HG02610 (cell line): ENCODE data around the gene SSRP1.

Experiments used
- ATAC-seq: cut with Tn5 transposase; IDR thresholded peaks from one replicate; pipeline ENCODE4 v1.9.1; 2021; ENCODE audit warnings: mild to moderate bottlenecking, moderate library complexity; ENCODE audit not compliant: unreplicated experiment

SSRP1 gene

GRCh38 chr11:57359896-57360690 is 24.4 kb upstream of the SSRP1 start:
- no peak for ATAC-seq

- ATAC-seq = no peak
These were observed 23.7 kb upstream of the SSRP1 start for GRCh38 chr11:57359396-57359795.

DNA sequence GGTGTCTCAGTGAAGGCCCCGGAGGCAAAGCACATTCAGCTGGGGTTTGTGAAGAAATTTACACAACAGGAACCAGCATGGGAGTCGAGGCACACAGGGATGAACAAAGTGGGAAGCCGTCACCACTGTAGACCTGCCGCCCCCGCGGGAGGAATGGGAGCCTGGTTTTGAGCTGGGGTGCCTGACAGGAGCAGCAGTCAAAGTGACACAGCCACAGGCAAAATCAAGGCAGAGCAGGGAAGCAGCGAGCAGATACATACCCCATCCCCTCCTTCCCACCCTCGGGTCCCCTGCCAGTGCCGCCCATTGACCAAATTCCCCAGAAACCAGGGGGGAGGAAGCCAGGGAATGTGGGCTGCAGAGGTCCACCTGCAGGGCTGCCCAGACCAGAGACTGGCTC is 23.3 kb upstream of the SSRP1 start:
- ATAC-seq = no peak

- no peak for ATAC-seq
These were observed 22.9 kb upstream of the SSRP1 start for GRCh38 chr11:57358543-57358961.

- no peak for ATAC-seq
These were observed 22.2 kb upstream of the SSRP1 start for GRCh38 chr11:57357856-57358255.

GRCh38 chr11:57357310-57357709 is 21.6 kb upstream of the SSRP1 start:
- ATAC-seq = no peak

DNA sequence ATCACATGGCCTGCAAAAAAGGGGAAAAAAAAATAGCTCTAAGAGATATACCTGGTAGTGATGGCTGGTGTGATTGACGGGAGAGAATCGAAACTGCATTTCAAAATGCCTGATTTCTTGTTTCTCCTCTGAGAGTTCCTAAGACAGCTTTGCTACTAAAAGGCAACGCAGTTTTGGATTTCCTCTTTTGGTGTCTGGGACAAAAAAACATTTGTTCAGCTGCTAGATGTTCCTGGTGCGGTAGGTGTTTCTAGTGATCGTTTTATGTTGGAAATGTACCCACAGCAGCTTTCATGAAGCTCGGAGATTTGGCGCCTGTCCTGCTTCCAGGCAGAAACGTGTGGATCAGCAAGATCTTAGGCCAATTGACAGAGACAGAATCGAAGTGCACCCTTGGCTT is 20.6 kb upstream of the SSRP1 start:
- ATAC-seq = no peak

DNA sequence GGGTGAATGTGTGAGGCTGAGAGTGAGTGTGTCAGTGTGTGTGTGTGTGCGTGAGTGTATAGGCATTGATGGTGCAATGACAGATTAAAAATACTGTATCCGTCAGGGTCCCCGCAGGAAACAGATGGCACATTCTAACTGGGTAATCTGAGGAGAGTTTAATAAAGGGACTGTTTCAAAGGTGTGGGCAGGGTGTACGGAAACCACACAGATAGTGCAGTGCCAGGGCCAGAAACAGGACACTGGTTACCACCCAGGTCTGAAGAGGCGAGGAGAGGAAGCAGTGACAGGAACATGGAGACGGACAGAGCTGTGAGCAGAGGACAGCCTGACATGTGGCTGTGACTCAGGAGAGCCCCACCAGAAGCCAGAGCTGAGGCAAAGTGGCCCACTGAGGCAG is 19.0 kb upstream of the SSRP1 start:
- no peak for ATAC-seq

DNA sequence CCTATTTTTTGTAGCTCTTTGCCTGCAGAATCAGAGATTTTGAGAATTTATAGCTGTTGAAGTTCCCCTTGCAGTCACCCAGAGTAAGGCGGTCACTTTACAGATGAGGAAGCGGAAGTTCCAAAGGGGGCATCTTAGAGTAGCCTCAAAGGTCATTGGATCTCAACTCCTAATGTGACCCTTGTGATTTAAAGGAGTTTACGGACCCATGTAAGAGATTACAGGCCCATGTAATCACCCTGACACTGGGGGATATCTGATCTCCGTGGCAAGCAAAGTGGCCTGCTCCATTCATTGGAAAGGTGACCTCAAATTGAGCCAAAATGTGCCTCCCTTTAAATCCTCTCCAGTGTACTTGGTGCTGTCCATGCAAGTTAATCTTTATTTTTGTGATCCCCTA is 18.2 kb upstream of the SSRP1 start:
- ATAC-seq = no peak

GRCh38 chr11:57353446-57353845 is 17.8 kb upstream of the SSRP1 start:
- ATAC-seq = no peak

DNA sequence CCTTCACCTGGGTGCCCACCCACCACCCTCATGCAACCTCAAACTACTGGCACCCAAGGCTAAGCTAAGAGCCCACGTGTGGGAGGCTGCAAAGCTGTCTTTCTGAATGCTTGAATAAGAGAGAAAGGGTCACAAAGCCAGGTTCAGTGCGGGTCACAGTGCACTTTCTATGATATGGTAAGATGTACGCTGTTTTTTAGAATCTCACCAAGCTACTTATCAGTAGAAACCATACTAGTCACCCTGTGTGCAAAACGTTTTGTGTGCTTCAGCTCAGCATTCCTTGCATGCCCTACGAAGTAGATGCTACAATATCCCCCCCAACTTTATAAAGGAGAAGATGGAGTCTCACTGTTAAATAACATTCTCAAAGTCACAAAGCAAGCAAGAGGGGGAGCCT is 17.3 kb upstream of the SSRP1 start:
- no peak for ATAC-seq

GRCh38 chr11:57349491-57350274 is 14.0 kb upstream of the SSRP1 start:
- ATAC-seq = no peak

DNA sequence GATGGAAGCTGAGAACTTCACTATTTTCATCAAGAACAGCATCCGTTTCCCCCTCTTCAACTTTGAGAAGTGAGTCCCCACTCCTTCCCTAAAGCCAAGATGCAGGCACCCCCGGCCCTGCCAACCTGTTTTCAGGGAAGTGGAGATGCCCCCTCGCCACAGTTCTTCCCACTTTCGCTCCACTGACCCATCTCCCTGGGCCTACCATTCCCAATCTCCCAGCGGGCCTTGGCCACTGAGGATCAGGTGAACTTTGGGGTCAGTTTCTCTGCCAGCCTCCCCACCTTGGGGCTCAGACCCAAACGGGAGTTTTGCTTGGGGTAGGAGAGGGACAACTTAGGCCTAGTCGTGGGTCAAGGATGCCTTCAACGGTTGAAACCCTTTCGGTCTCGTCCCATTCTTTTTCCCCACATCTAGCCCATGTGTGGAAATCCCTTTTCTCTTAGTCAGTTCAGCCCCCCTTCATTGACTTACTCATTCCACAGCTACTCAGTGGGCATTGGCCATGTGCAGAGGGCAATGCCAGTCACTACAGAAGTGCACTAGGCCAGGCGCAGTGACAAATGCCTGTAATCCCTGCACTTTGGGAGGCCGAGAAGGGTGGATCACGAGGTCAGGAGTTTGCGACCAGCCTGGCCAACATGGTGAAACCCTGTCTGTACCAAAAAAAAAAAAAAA is 13.1 kb upstream of the SSRP1 start:
- no peak for ATAC-seq

DNA sequence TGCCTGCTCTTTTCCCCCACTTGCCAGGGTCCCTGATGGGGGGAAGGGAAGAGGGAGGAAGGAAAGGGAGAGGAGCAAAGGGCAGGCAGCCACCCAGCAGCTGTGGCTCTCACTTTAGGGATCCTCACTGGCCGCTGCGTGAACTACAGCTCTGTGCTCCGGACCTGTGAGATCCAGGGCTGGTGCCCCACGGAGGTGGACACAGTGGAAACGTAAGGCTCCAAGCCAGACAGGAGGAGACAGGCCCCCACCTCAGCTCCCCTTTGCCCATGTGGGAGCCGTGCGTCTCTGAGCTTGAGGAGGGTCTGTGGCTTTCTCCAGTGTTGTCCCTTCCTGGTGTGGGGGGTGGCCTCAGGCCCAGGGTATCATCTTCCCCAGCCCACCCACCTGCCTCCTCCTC is 12.4 kb upstream of the SSRP1 start:
- ATAC-seq = no peak

GRCh38 chr11:57347336-57347735 is 11.6 kb upstream of the SSRP1 start:
- no peak for ATAC-seq

- ATAC-seq = peak; percentile 88
These were observed 10.0 kb upstream of the SSRP1 start for GRCh38 chr11:57345555-57346211.

DNA sequence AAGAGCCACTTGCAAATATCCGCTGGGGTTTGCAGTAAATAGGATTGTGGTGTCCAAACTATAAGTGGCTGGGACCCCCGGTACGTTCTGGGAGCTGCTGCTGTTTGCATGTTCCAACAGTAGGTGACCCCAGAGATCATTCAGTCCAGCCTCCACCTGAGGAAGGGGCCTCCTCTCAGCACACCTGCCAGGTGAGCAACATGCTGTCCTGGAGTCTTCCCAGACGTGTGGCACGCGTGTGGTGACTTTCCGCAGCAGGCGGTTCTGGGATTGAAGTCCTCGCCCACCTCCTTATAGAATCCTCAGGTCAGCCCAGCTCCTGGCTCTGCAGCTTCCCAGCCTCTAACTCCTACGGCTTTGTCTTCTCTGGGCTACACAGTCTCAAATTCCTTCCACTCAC is 9.1 kb upstream of the SSRP1 start:
- no peak for ATAC-seq

GRCh38 chr11:57343825-57344224 is 8.1 kb upstream of the SSRP1 start:
- no peak for ATAC-seq

GRCh38 chr11:57342702-57343101 is 7.0 kb upstream of the SSRP1 start:
- ATAC-seq = no peak

GRCh38 chr11:57341250-57341808 is 5.6 kb upstream of the SSRP1 start:
- no peak for ATAC-seq

GRCh38 chr11:57340039-57340615 is 4.4 kb upstream of the SSRP1 start:
- no peak for ATAC-seq
